H1 (cell line): ENCODE measurements around the gene ABCC11. TPM values are rescaled to one million over a fixed set of nuclear protein-coding genes. Genes with fewer than 3 reads are reported as not detected.

Experiments
- CTCF ChIA-PET: fragments of 300-600 bp; sonication (Branson Sonifier 250); formaldehyde crosslinking; loops from one replicate; lab custom pipeline; 2021; ENCODE audit not compliant: partially characterized antibody; lab: Charles Lee
- POLR2A ChIA-PET: fragments of 300-600 bp; sonication (Branson Sonifier 250); formaldehyde crosslinking; loops from one replicate; lab custom pipeline; 2021; ENCODE audit warnings: inconsistent platforms; ENCODE audit not compliant: partially characterized antibody; lab: Charles Lee
- DNase-seq, 2 experiments: peaks; one replicate each; pipeline versions ENCODE4 v3.0.0 to v3.0.0-alpha.2; 2010 to 2022; ENCODE audit warnings: low spot score in 2 of 2, low read depth in 1 of 2, mixed read lengths in 1 of 2
- FAIRE-seq: peaks from 2 replicates; lab custom pipeline; 2011; peaks lifted over from hg19 to GRCh38; lab: Jason Lieb, UNC
- H2AFZ ChIP-seq: 2 replicates; pipeline ENCODE4 v1.8.1; 2012; ENCODE audit warnings: low read length, inconsistent platforms
- H2AK5ac ChIP-seq: 2 replicates; pipeline ENCODE4 v1.6.1; 2013; ENCODE audit warnings: low read depth, low read length
- H2BK120ac ChIP-seq: replicated peaks from 2 replicates; pipeline ENCODE3; 2013; ENCODE audit warnings: low read depth, low read length, inconsistent platforms
- H2BK12ac ChIP-seq: 2 replicates; pipeline ENCODE4 v1.6.1; 2013; ENCODE audit warnings: low read depth, low read length
- H2BK15ac ChIP-seq: 2 replicates; pipeline ENCODE4 v1.6.1; 2013; ENCODE audit warnings: low read length
- H2BK20ac ChIP-seq: 2 replicates; pipeline ENCODE4 v1.6.1; 2013; ENCODE audit warnings: low read length
- H2BK5ac ChIP-seq: 2 replicates; pipeline ENCODE4 v1.6.1; 2013; ENCODE audit warnings: low read depth, low read length
- H3K14ac ChIP-seq: 2 replicates; pipeline ENCODE4 v1.6.1; 2013; ENCODE audit warnings: inconsistent platforms; ENCODE audit not compliant: insufficient read length
- H3K18ac ChIP-seq: 2 replicates; pipeline ENCODE4 v1.6.1; 2013; ENCODE audit warnings: low read length; ENCODE audit errors: extremely low read depth
- H3K23ac ChIP-seq: 2 replicates; pipeline ENCODE4 v1.6.1; 2013; ENCODE audit warnings: inconsistent platforms; ENCODE audit not compliant: insufficient read length
- H3K23me2 ChIP-seq: 2 replicates; pipeline ENCODE4 v1.6.1; 2013; ENCODE audit warnings: low read depth, low read length
- H3K27ac ChIP-seq: 2 replicates; pipeline ENCODE4 v1.6.1; 2011; ENCODE audit warnings: low read depth, low read length, inconsistent platforms
- H3K27me3 ChIP-seq, 4 experiments: replicated peaks in 1 of 4; 1 replicate in 1 of 4; 2 replicates in 3 of 4; pipeline versions ENCODE4 v1.6.1 to v1.8.1; 2011 to 2013; ENCODE audit warnings: low read length in 3 of 4, mild to moderate bottlenecking in 3 of 4, inconsistent platforms in 2 of 4, mixed read lengths in 2 of 4, moderate library complexity in 1 of 4; ENCODE audit not compliant: control insufficient read depth in 3 of 4, insufficient read depth in 3 of 4; ENCODE audit errors: extremely low read depth in 1 of 4
- H3K36me3 ChIP-seq, 4 experiments: 2 replicates each; pipeline versions ENCODE4 v1.6.1 to v1.8.1; 2011 to 2013; ENCODE audit warnings: mild to moderate bottlenecking in 4 of 4, low read length in 3 of 4, moderate library complexity in 2 of 4, control low read depth in 1 of 4, inconsistent platforms in 1 of 4; ENCODE audit not compliant: insufficient read depth in 4 of 4, control insufficient read depth in 2 of 4
- H3K4ac ChIP-seq: replicated peaks from 2 replicates; pipeline ENCODE3; 2013; ENCODE audit warnings: low read length, low read depth, mixed read lengths, inconsistent platforms; ENCODE audit not compliant: insufficient read length
- H3K4me1 ChIP-seq, 4 experiments: replicated peaks in 1 of 4; 1 replicate in 1 of 4; 2 replicates in 3 of 4; pipeline versions ENCODE4 v1.6.1 to v1.8.1; 2011 to 2013; ENCODE audit warnings: low read length in 3 of 4, inconsistent platforms in 2 of 4, mixed read lengths in 1 of 4; ENCODE audit not compliant: insufficient read depth in 4 of 4, control insufficient read depth in 3 of 4
- H3K4me2 ChIP-seq, 2 experiments: 2 replicates each; pipeline versions ENCODE4 v1.6.1 to v1.8.1; 2011 to 2013; ENCODE audit warnings: low read depth in 2 of 2, low read length in 2 of 2, control low read depth in 1 of 2, inconsistent platforms in 1 of 2, mild to moderate bottlenecking in 1 of 2; ENCODE audit not compliant: insufficient read depth in 1 of 2
- H3K4me3 ChIP-seq, 4 experiments: fragments of 200-600, 300-600 bp in 1 of 4; sonication (generic), shearing (Covaris generic), sonication (Bioruptor Twin) in 1 of 4; 2 replicates each; pipeline versions ENCODE4 v1.5.1 to v1.8.1; 2011 to 2016; ENCODE audit warnings: low read length in 4 of 4, low read depth in 3 of 4, control low read depth in 2 of 4, inconsistent platforms in 2 of 4, mild to moderate bottlenecking in 2 of 4, mixed read lengths in 1 of 4, moderate library complexity in 1 of 4; ENCODE audit not compliant: insufficient read depth in 2 of 4; ENCODE audit errors: extremely low read depth in 1 of 4
- H3K56ac ChIP-seq: replicated peaks from 2 replicates; pipeline ENCODE3; 2013; ENCODE audit warnings: low read depth, mild to moderate bottlenecking, mixed read lengths, low read length, inconsistent platforms; ENCODE audit not compliant: insufficient read length
- H3K79me1 ChIP-seq: 2 replicates; pipeline ENCODE4 v1.6.1; 2013; ENCODE audit warnings: low read depth, low read length, control low read depth
- H3K79me2 ChIP-seq, 2 experiments: 2 replicates each; pipeline versions ENCODE4 v1.6.1 to v1.8.1; 2012 to 2013; ENCODE audit warnings: low read length in 2 of 2, mild to moderate bottlenecking in 2 of 2, inconsistent platforms in 1 of 2; ENCODE audit not compliant: insufficient read depth in 2 of 2, control insufficient read depth in 1 of 2
- H3K9ac ChIP-seq, 4 experiments: replicated peaks in 1 of 4; 1 replicate in 1 of 4; 2 replicates in 3 of 4; pipeline versions ENCODE4 v1.6.1 to v1.8.1; 2011 to 2013; ENCODE audit warnings: low read depth in 3 of 4, low read length in 3 of 4, control low read depth in 2 of 4, mild to moderate bottlenecking in 2 of 4, moderate library complexity in 2 of 4, inconsistent platforms in 1 of 4; ENCODE audit errors: extremely low read depth in 1 of 4
- H3K9me3 ChIP-seq, 2 experiments: 2 replicates each; pipeline versions ENCODE4 v1.6.1 to v1.8.1; 2012 to 2013; ENCODE audit warnings: mild to moderate bottlenecking in 2 of 2, moderate library complexity in 2 of 2, control low read depth in 1 of 2, inconsistent platforms in 1 of 2, low read depth in 1 of 2, low read length in 1 of 2, mixed read lengths in 1 of 2; ENCODE audit not compliant: insufficient read depth in 2 of 2
- H4K20me1 ChIP-seq, 2 experiments: replicated peaks in 1 of 2; 2 replicates each; pipeline versions ENCODE3 to v1.8.1; 2011 to 2013; ENCODE audit warnings: inconsistent platforms in 2 of 2, low read length in 2 of 2, mild to moderate bottlenecking in 1 of 2; ENCODE audit not compliant: insufficient read depth in 2 of 2, control insufficient read depth in 1 of 2
- H4K5ac ChIP-seq: 2 replicates; pipeline ENCODE4 v1.6.1; 2013; ENCODE audit warnings: low read length, low read depth, mixed read lengths, inconsistent platforms; ENCODE audit not compliant: insufficient read length
- H4K8ac ChIP-seq: 2 replicates; pipeline ENCODE4 v1.8.0; 2013; ENCODE audit warnings: mild to moderate bottlenecking, moderate library complexity, low read length, inconsistent platforms; ENCODE audit not compliant: insufficient read depth; ENCODE audit errors: extremely low read depth
- H4K91ac ChIP-seq: replicated peaks from 2 replicates; pipeline ENCODE3; 2013; ENCODE audit warnings: low read length, mixed read lengths, inconsistent platforms; ENCODE audit not compliant: insufficient read length
- CBX8 ChIP-seq: fragments of 300-800, 300-1000 bp; sonication (generic); IDR thresholded peaks from 2 replicates; pipeline ENCODE4 v1.7.1; 2016; ENCODE audit warnings: low read depth, low read length, borderline replicate concordance
- CEBPB ChIP-seq: IDR thresholded peaks from 2 replicates; pipeline ENCODE4 v1.6.1; 2012; ENCODE audit warnings: low read depth, low read length
- CHD1 ChIP-seq: IDR thresholded peaks from 2 replicates; pipeline ENCODE4 v1.6.1; 2012; ENCODE audit warnings: low read depth, low read length, improper control_type of control experiment
- EP300 ChIP-seq, 2 experiments: IDR thresholded peaks; 1 replicate in 1 of 2; 2 replicates in 1 of 2; pipeline ENCODE4 v1.6.1; 2011 to 2012; ENCODE audit warnings: low read depth in 2 of 2, low read length in 2 of 2, mild to moderate bottlenecking in 2 of 2, borderline replicate concordance in 1 of 2, inconsistent platforms in 1 of 2, moderate library complexity in 1 of 2
- HDAC6 ChIP-seq: IDR thresholded peaks from one replicate; pipeline ENCODE4 v1.7.1; 2012; ENCODE audit warnings: low read depth, mild to moderate bottlenecking, inconsistent platforms, low read length, moderate library complexity
- KDM5A ChIP-seq: fragments of 200-600 bp; IDR thresholded peaks from 2 replicates; pipeline ENCODE4 v1.7.1; 2012; ENCODE audit warnings: mild to moderate bottlenecking, low read length, inconsistent platforms, mixed read lengths
- MAX ChIP-seq: IDR thresholded peaks from 2 replicates; pipeline ENCODE4 v1.6.1; 2012; ENCODE audit warnings: inconsistent platforms
- PHF8 ChIP-seq: fragments of 200-600 bp; sonication (generic); conservative IDR thresholded peaks from 2 replicates; pipeline ENCODE4 v1.7.1; 2012; ENCODE audit warnings: low read depth, mild to moderate bottlenecking, inconsistent platforms, low read length, moderate library complexity
- POLR2A ChIP-seq, 2 experiments: IDR thresholded peaks; 1 replicate in 1 of 2; 2 replicates in 1 of 2; pipeline ENCODE4 v1.6.1; 2011; ENCODE audit warnings: low read depth in 2 of 2, low read length in 2 of 2, mild to moderate bottlenecking in 2 of 2; ENCODE audit errors: control extremely low read depth in 1 of 2
- SIN3A ChIP-seq, 2 experiments: IDR thresholded peaks in 1 of 2; conservative IDR thresholded peaks in 1 of 2; 2 replicates each; pipeline ENCODE4 v1.6.1; 2011 to 2012; ENCODE audit warnings: low read length in 2 of 2, improper control_type of control experiment in 1 of 2, low read depth in 1 of 2, mild to moderate bottlenecking in 1 of 2
- SP4 ChIP-seq: IDR thresholded peaks from 2 replicates; pipeline ENCODE4 v1.6.1; 2012; ENCODE audit warnings: low read length, inconsistent platforms
- TCF12 ChIP-seq: IDR thresholded peaks from 2 replicates; pipeline ENCODE4 v1.6.1; 2011; ENCODE audit warnings: low read depth, mild to moderate bottlenecking, low read length
- YY1 ChIP-seq: IDR thresholded peaks from 2 replicates; pipeline ENCODE4 v1.6.1; 2011; ENCODE audit warnings: low read depth, mild to moderate bottlenecking, low read length
- ZNF274 ChIP-seq: IDR thresholded peaks from 2 replicates; pipeline ENCODE4 v1.7.0; 2012; ENCODE audit warnings: low read length, borderline replicate concordance; ENCODE audit errors: extremely low read depth
- WGBS, 2 experiments: shearing (Covaris generic) in 1 of 2; methylation state at CpG; one replicate each; pipeline versions ENCODE4 v1.1.6 to v1.1.7; 2013 to 2015; ENCODE audit warnings: low lambda C conversion rate in 2 of 2, mixed read lengths in 2 of 2, inconsistent platforms in 1 of 2, low coverage in 1 of 2, missing lambda C conversion rate in 1 of 2; ENCODE audit not compliant: insufficient replicate concordance in 2 of 2, insufficient coverage in 1 of 2, insufficient read length in 1 of 2; ENCODE audit errors: extremely low coverage in 1 of 2, missing lambda C conversion rate in 1 of 2; 5-methylcytosine and 5-hydroxymethylcytosine counted together
- polyA plus RNA-seq, 7 experiments: library from polyadenylated mRNA; depleted of rRNA in 3 of 7; stranded (reverse) in 5 of 7; unstranded in 2 of 7; fragments of >200 nt in 5 of 7; fragments of 200-250 nt in 2 of 7; gene quantifications; 1 replicate in 5 of 7; 2 replicates in 1 of 7; 4 replicates in 1 of 7; pipeline versions ENCODE4 v1.2.1 to v1.2.3, GENCODE V29; 2011 to 2013; ENCODE audit warnings: missing spikeins in 2 of 7, mixed read lengths in 2 of 7
- total RNA-seq: library from RNA; stranded (reverse); fragmentation: NEBNext Ultra II Directional; extraction: Animal tissue kit (Norgen Biotek cat#: 25700); gene quantifications from 2 replicates; pipeline ENCODE4 v1.2.1, GENCODE V29; 2021

The ABCC11 gene
- total and polyA plus RNA-seq, 2 of the 8 experiments (the other 6 are each of a cell fraction or from before 2014, with no cell fraction given), result 0.06 TPM; not detected in 1

- Histone ChIP-seq H2AFZ (no peak overlapping the region), H3K36me3 (peaks cover 0 to 14% (median 3%) of the 10 kb centered on the region in 4 experiments; a peak in 3 of 8 replicates), H4K91ac (no peak overlapping the region), H3K79me2 (no peaks in the 10 kb centered on the region), H4K8ac (no peak overlapping the region), H2BK5ac (no peak overlapping the region), H3K4me1 (peaks cover 0 to 3% (median under 1%) of the 10 kb centered on the region in 4 experiments; a peak in 1 of 7 replicates), H3K14ac (no peak overlapping the region), H2AK5ac (no peak overlapping the region), H3K4ac (no peak overlapping the region), H4K20me1 (no peaks in the 10 kb centered on the region), H2BK120ac (no peak overlapping the region), H2BK12ac (no peak overlapping the region), H3K27me3 (no peaks in the 10 kb centered on the region), H3K9me3 (peaks cover 9 to 11% of the 10 kb centered on the region in 2 experiments), H3K9ac (no peak overlapping the region), H3K23me2 (no peaks in the 10 kb centered on the region), H4K5ac (no peak overlapping the region), H3K4me2 (no peak overlapping the region), H3K79me1 (no peaks in the 10 kb centered on the region), H3K23ac (no peak overlapping the region), H3K18ac (no peak overlapping the region), H3K56ac (no peak overlapping the region), H2BK20ac (no peak overlapping the region), H3K4me3 (no peak overlapping the region), H2BK15ac (no peak overlapping the region), H3K27ac (no peak overlapping the region)
- ChIA-PET POLR2A (no interaction called here), CTCF (interaction anchor here (1.5 to 2.3 kb wide), 2 partner anchors 9 to 244 kb away, joined by 3 to 9 read pairs; no protein-coding TSS in a partner anchor)
- 70% methylated on average over 2 of the region's 2 CpGs; no CpG with 5 or more reads in 1 of the 2 experiments for WGBS, 2 experiments
- no peak for FAIRE-seq
- no peak for DNase-seq
- TF ChIP-seq TCF12, result no peak
- no peak for TF ChIP-seq YY1
- no peak for TF ChIP-seq PHF8
- no peak for TF ChIP-seq KDM5A
- TF ChIP-seq EP300 (IDR thresholded peaks at IDR 0.05; ENCODE audit: borderline replicate concordance in 1 of 2, low read depth in 2 of 2, low read length in 2 of 2), result no peak
- TF ChIP-seq HDAC6, result no peak
- TF ChIP-seq CEBPB, result no peak
- TF ChIP-seq SIN3A (conservative IDR thresholded peaks at IDR 0.05 in 1 of 2, IDR thresholded peaks at IDR 0.05 in 1 of 2; ENCODE audit: low read depth in 1 of 2, low read length in 2 of 2), result no peak
- TF ChIP-seq POLR2A (IDR thresholded peaks at IDR 0.05; ENCODE audit: control extremely low read depth in 1 of 2, low read depth in 2 of 2, low read length in 2 of 2), result no peak
- no peak for TF ChIP-seq SP4
- TF ChIP-seq MAX, result no peak
- no peak for TF ChIP-seq ZNF274
- no peak for TF ChIP-seq CHD1
- TF ChIP-seq CBX8, result no peak
Measured at GRCh38 chr16:48282636-48283263, 35.4 kb upstream of the ABCC11 start.
